Smooth muscle cell (in vitro differentiated cells): ENCODE measurements around the gene PEX10. TPM values are rescaled to one million over a fixed set of nuclear protein-coding genes. Genes with fewer than 3 reads are reported as not detected.

Experiments used
- DNase-seq: peaks from one replicate; lab custom pipeline; 2025; ENCODE audit not compliant: unreplicated experiment; lab: John Stamatoyannopoulos, UW
- H2AFZ ChIP-seq: fragments of 200-600 bp; sonication (generic); 2 replicates; pipeline ENCODE4 v1.6.0; 2016; ENCODE audit warnings: antibody characterized with exemption, low read depth, mild to moderate bottlenecking
- H3F3A ChIP-seq: fragments of 200-600 bp; sonication (generic); 2 replicates; pipeline ENCODE4 v1.6.0; 2017; ENCODE audit warnings: antibody characterized with exemption, low read depth
- H3K27ac ChIP-seq: fragments of 200-600 bp; sonication (generic); 2 replicates; pipeline ENCODE4 v1.5.1; 2016; ENCODE audit warnings: low read depth, mild to moderate bottlenecking
- H3K27me3 ChIP-seq: fragments of 200-600 bp; sonication (generic); 2 replicates; pipeline ENCODE4 v1.6.1; 2016; ENCODE audit warnings: low read depth, mild to moderate bottlenecking
- H3K36me3 ChIP-seq: fragments of 200-600 bp; sonication (generic); 2 replicates; pipeline ENCODE4 v1.5.1; 2016; ENCODE audit warnings: low read depth
- H3K4me1 ChIP-seq: fragments of 200-600 bp; sonication (generic); 2 replicates; pipeline ENCODE4 v1.5.1; 2016; ENCODE audit warnings: low read depth
- H3K4me2 ChIP-seq: fragments of 200-600 bp; sonication (generic); 2 replicates; pipeline ENCODE4 v1.6.0; 2016; ENCODE audit warnings: mild to moderate bottlenecking
- H3K4me3 ChIP-seq: fragments of 200-600 bp; sonication (generic); 2 replicates; pipeline ENCODE4 v1.5.1; 2016; ENCODE audit warnings: mild to moderate bottlenecking
- H3K79me2 ChIP-seq: fragments of 200-600 bp; sonication (generic); 2 replicates; pipeline ENCODE4 v1.6.0; 2016; ENCODE audit warnings: low read depth, mild to moderate bottlenecking
- H3K9ac ChIP-seq: fragments of 200-600 bp; sonication (generic); 2 replicates; pipeline ENCODE4 v1.6.0; 2016; ENCODE audit warnings: low read depth
- H3K9me3 ChIP-seq: fragments of 200-600 bp; sonication (generic); replicated peaks from 2 replicates; pipeline ENCODE4 v1.5.1; 2016; ENCODE audit warnings: low read depth
- H4K20me1 ChIP-seq: fragments of 200-600 bp; sonication (generic); 2 replicates; pipeline ENCODE4 v1.6.0; 2016; ENCODE audit warnings: low read depth
- CTCF ChIP-seq: fragments of 200-600 bp; sonication (generic); IDR thresholded peaks from 2 replicates; pipeline ENCODE4 v1.5.1; 2017; ENCODE audit warnings: borderline replicate concordance, mild to moderate bottlenecking, antibody characterized with exemption; ENCODE audit not compliant: insufficient read depth, poor library complexity, severe bottlenecking
- WGBS: methylation state at CpG from one replicate; pipeline ENCODE4 v1.1.7; 2016; ENCODE audit warnings: low lambda C conversion rate; 5-methylcytosine and 5-hydroxymethylcytosine counted together
- polyA plus RNA-seq: library from polyadenylated mRNA; unstranded; fragments of >200 nt; fragmentation: Nextera tagmentation; extraction: Ambion mirVana; gene quantifications from 2 replicates; pipeline ENCODE4 v1.2.1, GENCODE V29; 2016
- total RNA-seq: library from RNA; depleted of rRNA; stranded (reverse); fragments of >200 nt; gene quantifications from 2 replicates; pipeline ENCODE4 v1.2.3, GENCODE V29; 2014

The PEX10 gene
- total and polyA plus RNA-seq, 2 experiments from 2014 or later, result 14.0 to 20.3 TPM

GRCh38 chr1:2415801-2416208 lies 3.4 kb upstream of the PEX10 start:
- Histone ChIP-seq H3K4me3 (no peak overlapping the region), H3K4me2 (no peak overlapping the region), H3K27me3 (no peaks in the 10 kb centered on the region), H4K20me1 (no peaks in the 10 kb centered on the region), H3K9ac (no peak overlapping the region), H3F3A (no peaks in the 10 kb centered on the region), H3K9me3 (no peaks in the 10 kb centered on the region), H3K36me3 (no peaks in the 10 kb centered on the region), H3K4me1 (peaks cover 18% of the 10 kb centered on the region), H3K27ac (no peak overlapping the region), H2AFZ (no peak overlapping the region), H3K79me2 (no peaks in the 10 kb centered on the region)
- no peak for TF ChIP-seq CTCF
- WGBS, result 84% methylated on average over 19 of the region's 19 CpGs
- DNase-seq, result no peak

GRCh38 chr1:2415337-2415736 lies 3.0 kb upstream of the PEX10 start:
- Histone ChIP-seq H3K9me3 (no peaks in the 10 kb centered on the region), H3K4me2 (no peak overlapping the region), H3K4me1 (peaks cover 18% of the 10 kb centered on the region), H3K79me2 (no peaks in the 10 kb centered on the region), H3K36me3 (no peaks in the 10 kb centered on the region), H4K20me1 (no peaks in the 10 kb centered on the region), H3K27ac (no peak overlapping the region), H3K9ac (no peak overlapping the region), H3K4me3 (no peak overlapping the region), H3K27me3 (no peaks in the 10 kb centered on the region), H2AFZ (no peak overlapping the region), H3F3A (no peaks in the 10 kb centered on the region)
- no peak for TF ChIP-seq CTCF
- DNase-seq, result no peak
- WGBS, result 84% methylated on average over 11 of the region's 11 CpGs

- no peaks in the 10 kb centered on the region for H3K79me2 ChIP-seq
- H3K4me2 ChIP-seq, result peak overlapping the region; percentile 99
- H4K20me1 ChIP-seq, result no peaks in the 10 kb centered on the region
- no peaks in the 10 kb centered on the region for H3K27me3 ChIP-seq
- no peaks in the 10 kb centered on the region for H3F3A ChIP-seq
- H3K27ac ChIP-seq, result no peak overlapping the region
- H3K9me3 ChIP-seq, result no peaks in the 10 kb centered on the region
- H3K36me3 ChIP-seq, result no peaks in the 10 kb centered on the region
- peak; percentile 30 for DNase-seq
- 6% methylated on average over 24 of the region's 25 CpGs for WGBS
- H3K4me1 ChIP-seq, result peaks cover 18% of the 10 kb centered on the region
- H3K9ac ChIP-seq, result no peak overlapping the region
- peak; percentile 88 for TF ChIP-seq CTCF
- no peak overlapping the region for H2AFZ ChIP-seq
- peak overlapping the region; percentile 95 for H3K4me3 ChIP-seq
Observed at GRCh38 chr1:2414297-2414958, 2.1 kb upstream of the PEX10 start.
